H1 (cell line): ENCODE data around the gene ANKRD6. TPM values are rescaled to one million over a fixed set of nuclear protein-coding genes. Genes with fewer than 3 reads are reported as not detected.

Source experiments
- CTCF ChIA-PET: fragments of 300-600 bp; sonication (Branson Sonifier 250); formaldehyde crosslinking; loops from one replicate; lab custom pipeline; 2021; ENCODE audit not compliant: partially characterized antibody; lab: Charles Lee
- POLR2A ChIA-PET: fragments of 300-600 bp; sonication (Branson Sonifier 250); formaldehyde crosslinking; loops from one replicate; lab custom pipeline; 2021; ENCODE audit warnings: inconsistent platforms; ENCODE audit not compliant: partially characterized antibody; lab: Charles Lee
- DNase-seq, 2 experiments: peaks; one replicate each; pipeline versions ENCODE4 v3.0.0 to v3.0.0-alpha.2; 2010 to 2022; ENCODE audit warnings: low spot score in 2 of 2, low read depth in 1 of 2, mixed read lengths in 1 of 2
- FAIRE-seq: peaks from 2 replicates; lab custom pipeline; 2011; peaks lifted over from hg19 to GRCh38; lab: Jason Lieb, UNC
- H2AFZ ChIP-seq: 2 replicates; pipeline ENCODE4 v1.8.1; 2012; ENCODE audit warnings: low read length, inconsistent platforms
- H2AK5ac ChIP-seq: 2 replicates; pipeline ENCODE4 v1.6.1; 2013; ENCODE audit warnings: low read depth, low read length
- H2BK120ac ChIP-seq: replicated peaks from 2 replicates; pipeline ENCODE3; 2013; ENCODE audit warnings: low read depth, low read length, inconsistent platforms
- H2BK12ac ChIP-seq: 2 replicates; pipeline ENCODE4 v1.6.1; 2013; ENCODE audit warnings: low read depth, low read length
- H2BK15ac ChIP-seq: 2 replicates; pipeline ENCODE4 v1.6.1; 2013; ENCODE audit warnings: low read length
- H2BK20ac ChIP-seq: 2 replicates; pipeline ENCODE4 v1.6.1; 2013; ENCODE audit warnings: low read length
- H2BK5ac ChIP-seq: 2 replicates; pipeline ENCODE4 v1.6.1; 2013; ENCODE audit warnings: low read depth, low read length
- H3K14ac ChIP-seq: 2 replicates; pipeline ENCODE4 v1.6.1; 2013; ENCODE audit warnings: inconsistent platforms; ENCODE audit not compliant: insufficient read length
- H3K18ac ChIP-seq: 2 replicates; pipeline ENCODE4 v1.6.1; 2013; ENCODE audit warnings: low read length; ENCODE audit errors: extremely low read depth
- H3K23ac ChIP-seq: 2 replicates; pipeline ENCODE4 v1.6.1; 2013; ENCODE audit warnings: inconsistent platforms; ENCODE audit not compliant: insufficient read length
- H3K23me2 ChIP-seq: 2 replicates; pipeline ENCODE4 v1.6.1; 2013; ENCODE audit warnings: low read depth, low read length
- H3K27ac ChIP-seq: 2 replicates; pipeline ENCODE4 v1.6.1; 2011; ENCODE audit warnings: low read depth, low read length, inconsistent platforms
- H3K27me3 ChIP-seq, 4 experiments: replicated peaks in 1 of 4; 1 replicate in 1 of 4; 2 replicates in 3 of 4; pipeline versions ENCODE4 v1.6.1 to v1.8.1; 2011 to 2013; ENCODE audit warnings: low read length in 3 of 4, mild to moderate bottlenecking in 3 of 4, inconsistent platforms in 2 of 4, mixed read lengths in 2 of 4, moderate library complexity in 1 of 4; ENCODE audit not compliant: control insufficient read depth in 3 of 4, insufficient read depth in 3 of 4; ENCODE audit errors: extremely low read depth in 1 of 4
- H3K36me3 ChIP-seq, 4 experiments: 2 replicates each; pipeline versions ENCODE4 v1.6.1 to v1.8.1; 2011 to 2013; ENCODE audit warnings: mild to moderate bottlenecking in 4 of 4, low read length in 3 of 4, moderate library complexity in 2 of 4, control low read depth in 1 of 4, inconsistent platforms in 1 of 4; ENCODE audit not compliant: insufficient read depth in 4 of 4, control insufficient read depth in 2 of 4
- H3K4ac ChIP-seq: replicated peaks from 2 replicates; pipeline ENCODE3; 2013; ENCODE audit warnings: low read length, low read depth, mixed read lengths, inconsistent platforms; ENCODE audit not compliant: insufficient read length
- H3K4me1 ChIP-seq, 4 experiments: replicated peaks in 1 of 4; 1 replicate in 1 of 4; 2 replicates in 3 of 4; pipeline versions ENCODE4 v1.6.1 to v1.8.1; 2011 to 2013; ENCODE audit warnings: low read length in 3 of 4, inconsistent platforms in 2 of 4, mixed read lengths in 1 of 4; ENCODE audit not compliant: insufficient read depth in 4 of 4, control insufficient read depth in 3 of 4
- H3K4me2 ChIP-seq, 2 experiments: 2 replicates each; pipeline versions ENCODE4 v1.6.1 to v1.8.1; 2011 to 2013; ENCODE audit warnings: low read depth in 2 of 2, low read length in 2 of 2, control low read depth in 1 of 2, inconsistent platforms in 1 of 2, mild to moderate bottlenecking in 1 of 2; ENCODE audit not compliant: insufficient read depth in 1 of 2
- H3K4me3 ChIP-seq, 4 experiments: fragments of 200-600, 300-600 bp in 1 of 4; sonication (generic), shearing (Covaris generic), sonication (Bioruptor Twin) in 1 of 4; 2 replicates each; pipeline versions ENCODE4 v1.5.1 to v1.8.1; 2011 to 2016; ENCODE audit warnings: low read length in 4 of 4, low read depth in 3 of 4, control low read depth in 2 of 4, inconsistent platforms in 2 of 4, mild to moderate bottlenecking in 2 of 4, mixed read lengths in 1 of 4, moderate library complexity in 1 of 4; ENCODE audit not compliant: insufficient read depth in 2 of 4; ENCODE audit errors: extremely low read depth in 1 of 4
- H3K56ac ChIP-seq: replicated peaks from 2 replicates; pipeline ENCODE3; 2013; ENCODE audit warnings: low read depth, mild to moderate bottlenecking, mixed read lengths, low read length, inconsistent platforms; ENCODE audit not compliant: insufficient read length
- H3K79me1 ChIP-seq: 2 replicates; pipeline ENCODE4 v1.6.1; 2013; ENCODE audit warnings: low read depth, low read length, control low read depth
- H3K79me2 ChIP-seq, 2 experiments: 2 replicates each; pipeline versions ENCODE4 v1.6.1 to v1.8.1; 2012 to 2013; ENCODE audit warnings: low read length in 2 of 2, mild to moderate bottlenecking in 2 of 2, inconsistent platforms in 1 of 2; ENCODE audit not compliant: insufficient read depth in 2 of 2, control insufficient read depth in 1 of 2
- H3K9ac ChIP-seq, 4 experiments: replicated peaks in 1 of 4; 1 replicate in 1 of 4; 2 replicates in 3 of 4; pipeline versions ENCODE4 v1.6.1 to v1.8.1; 2011 to 2013; ENCODE audit warnings: low read depth in 3 of 4, low read length in 3 of 4, control low read depth in 2 of 4, mild to moderate bottlenecking in 2 of 4, moderate library complexity in 2 of 4, inconsistent platforms in 1 of 4; ENCODE audit errors: extremely low read depth in 1 of 4
- H3K9me3 ChIP-seq, 2 experiments: 2 replicates each; pipeline versions ENCODE4 v1.6.1 to v1.8.1; 2012 to 2013; ENCODE audit warnings: mild to moderate bottlenecking in 2 of 2, moderate library complexity in 2 of 2, control low read depth in 1 of 2, inconsistent platforms in 1 of 2, low read depth in 1 of 2, low read length in 1 of 2, mixed read lengths in 1 of 2; ENCODE audit not compliant: insufficient read depth in 2 of 2
- H4K20me1 ChIP-seq, 2 experiments: replicated peaks in 1 of 2; 2 replicates each; pipeline versions ENCODE3 to v1.8.1; 2011 to 2013; ENCODE audit warnings: inconsistent platforms in 2 of 2, low read length in 2 of 2, mild to moderate bottlenecking in 1 of 2; ENCODE audit not compliant: insufficient read depth in 2 of 2, control insufficient read depth in 1 of 2
- H4K5ac ChIP-seq: 2 replicates; pipeline ENCODE4 v1.6.1; 2013; ENCODE audit warnings: low read length, low read depth, mixed read lengths, inconsistent platforms; ENCODE audit not compliant: insufficient read length
- H4K8ac ChIP-seq: 2 replicates; pipeline ENCODE4 v1.8.0; 2013; ENCODE audit warnings: mild to moderate bottlenecking, moderate library complexity, low read length, inconsistent platforms; ENCODE audit not compliant: insufficient read depth; ENCODE audit errors: extremely low read depth
- H4K91ac ChIP-seq: replicated peaks from 2 replicates; pipeline ENCODE3; 2013; ENCODE audit warnings: low read length, mixed read lengths, inconsistent platforms; ENCODE audit not compliant: insufficient read length
- ATF3 ChIP-seq: IDR thresholded peaks from 2 replicates; pipeline ENCODE4 v1.6.1; 2011; ENCODE audit warnings: low read depth, mild to moderate bottlenecking, low read length; ENCODE audit not compliant: insufficient read depth
- BACH1 ChIP-seq: IDR thresholded peaks from 2 replicates; pipeline ENCODE4 v1.6.1; 2012; ENCODE audit warnings: low read length, improper control_type of control experiment
- FOSL1 ChIP-seq: IDR thresholded peaks from 2 replicates; pipeline ENCODE4 v1.6.1; 2011; ENCODE audit warnings: mild to moderate bottlenecking, low read depth, low read length, moderate library complexity; ENCODE audit not compliant: insufficient read depth
- JUN ChIP-seq: IDR thresholded peaks from 2 replicates; pipeline ENCODE4 v1.6.1; 2011; ENCODE audit warnings: low read depth, mild to moderate bottlenecking, improper control_type of control experiment, low read length
- POU5F1 ChIP-seq: IDR thresholded peaks from 2 replicates; pipeline ENCODE4 v1.6.1; 2011; ENCODE audit warnings: low read depth, mild to moderate bottlenecking, low read length, moderate library complexity
- RXRA ChIP-seq: IDR thresholded peaks from 2 replicates; pipeline ENCODE4 v1.6.1; 2011; ENCODE audit warnings: low read depth, mild to moderate bottlenecking, low read length, moderate library complexity; ENCODE audit not compliant: insufficient read depth
- SP2 ChIP-seq: IDR thresholded peaks from 2 replicates; pipeline ENCODE4 v1.6.1; 2012; ENCODE audit warnings: mild to moderate bottlenecking, low read length, inconsistent platforms
- TAF1 ChIP-seq: IDR thresholded peaks from 2 replicates; pipeline ENCODE4 v1.6.1; 2011; ENCODE audit warnings: mild to moderate bottlenecking, low read depth, low read length
- TAF7 ChIP-seq: optimal IDR thresholded peaks from 2 replicates; pipeline ENCODE3; 2011; ENCODE audit warnings: low read depth, mild to moderate bottlenecking, inconsistent platforms, low read length, moderate library complexity, borderline replicate concordance
- ZNF274 ChIP-seq: IDR thresholded peaks from 2 replicates; pipeline ENCODE4 v1.7.0; 2012; ENCODE audit warnings: low read length, borderline replicate concordance; ENCODE audit errors: extremely low read depth
- WGBS, 2 experiments: shearing (Covaris generic) in 1 of 2; methylation state at CpG; one replicate each; pipeline versions ENCODE4 v1.1.6 to v1.1.7; 2013 to 2015; ENCODE audit warnings: low lambda C conversion rate in 2 of 2, mixed read lengths in 2 of 2, inconsistent platforms in 1 of 2, low coverage in 1 of 2, missing lambda C conversion rate in 1 of 2; ENCODE audit not compliant: insufficient replicate concordance in 2 of 2, insufficient coverage in 1 of 2, insufficient read length in 1 of 2; ENCODE audit errors: extremely low coverage in 1 of 2, missing lambda C conversion rate in 1 of 2; 5-methylcytosine and 5-hydroxymethylcytosine counted together
- polyA plus RNA-seq, 7 experiments: library from polyadenylated mRNA; depleted of rRNA in 3 of 7; stranded (reverse) in 5 of 7; unstranded in 2 of 7; fragments of >200 nt in 5 of 7; fragments of 200-250 nt in 2 of 7; gene quantifications; 1 replicate in 5 of 7; 2 replicates in 1 of 7; 4 replicates in 1 of 7; pipeline versions ENCODE4 v1.2.1 to v1.2.3, GENCODE V29; 2011 to 2013; ENCODE audit warnings: missing spikeins in 2 of 7, mixed read lengths in 2 of 7
- total RNA-seq: library from RNA; stranded (reverse); fragmentation: NEBNext Ultra II Directional; extraction: Animal tissue kit (Norgen Biotek cat#: 25700); gene quantifications from 2 replicates; pipeline ENCODE4 v1.2.1, GENCODE V29; 2021

Gene ANKRD6
- total and polyA plus RNA-seq, 2 of the 8 experiments (the other 6 are each of a cell fraction or from before 2014, with no cell fraction given): 5.9 to 12.8 TPM

GRCh38 chr6:89479897-89480296, 46.9 kb downstream of the ANKRD6 start:
- H2BK20ac ChIP-seq: no peak overlapping the region
- no peak overlapping the region for H2BK12ac ChIP-seq
- H3K4me2 ChIP-seq: no peak overlapping the region
- no peak overlapping the region for H2BK15ac ChIP-seq
- H3K36me3 ChIP-seq: no peaks in the 10 kb centered on the region
- H2BK120ac ChIP-seq: no peak overlapping the region
- H4K8ac ChIP-seq: no peak overlapping the region
- 84% methylated on average over 2 of the region's 2 CpGs; no CpG with 5 or more reads in 1 of the 2 experiments for WGBS, 2 experiments
- no peak overlapping the region for H3K18ac ChIP-seq
- H4K20me1 ChIP-seq: no peaks in the 10 kb centered on the region
- H3K4me1 ChIP-seq: peaks cover 3 to 18% (median 6%) of the 10 kb centered on the region in 4 experiments
- no peak overlapping the region for H2BK5ac ChIP-seq
- H2AFZ ChIP-seq: no peak overlapping the region
- H3K27me3 ChIP-seq: no peaks in the 10 kb centered on the region
- no peak overlapping the region for H4K91ac ChIP-seq
- H2AK5ac ChIP-seq: no peak overlapping the region
- H3K9me3 ChIP-seq: no peaks in the 10 kb centered on the region
- DNase-seq (no peak), FAIRE-seq (no peak)
- H3K23ac ChIP-seq: no peak overlapping the region
- POLR2A ChIA-PET: no interaction called here
- CTCF ChIA-PET: interaction anchor here (0.6 kb wide), 1 partner anchor 13 kb away, joined by 3 read pairs; no protein-coding TSS in a partner anchor
- no peak overlapping the region for H3K56ac ChIP-seq
- H4K5ac ChIP-seq: no peak overlapping the region
- H3K23me2 ChIP-seq: no peaks in the 10 kb centered on the region
- TF ChIP-seq JUN (no peak), ZNF274 (no peak), SP2 (no peak), POU5F1 (no peak), FOSL1 (no peak), BACH1 (no peak), RXRA (no peak), ATF3 (no peak), TAF7 (no peak), TAF1 (no peak)
- H3K14ac ChIP-seq: no peak overlapping the region
- no peak overlapping the region for H3K27ac ChIP-seq
- H3K79me2 ChIP-seq: no peaks in the 10 kb centered on the region
- H3K4me3 ChIP-seq: no peak overlapping the region
- no peak overlapping the region for H3K4ac ChIP-seq
- H3K9ac ChIP-seq: no peak overlapping the region
- H3K79me1 ChIP-seq: no peaks in the 10 kb centered on the region
